GM19351 (cell line): Measurements from ENCODE around the gene GLYR1.

Experiments
- ATAC-seq: cut with Tn5 transposase; IDR thresholded peaks from one replicate; pipeline ENCODE4 v1.9.1; 2021; ENCODE audit warnings: mild to moderate bottlenecking, moderate library complexity; ENCODE audit not compliant: unreplicated experiment

Gene GLYR1

DNA sequence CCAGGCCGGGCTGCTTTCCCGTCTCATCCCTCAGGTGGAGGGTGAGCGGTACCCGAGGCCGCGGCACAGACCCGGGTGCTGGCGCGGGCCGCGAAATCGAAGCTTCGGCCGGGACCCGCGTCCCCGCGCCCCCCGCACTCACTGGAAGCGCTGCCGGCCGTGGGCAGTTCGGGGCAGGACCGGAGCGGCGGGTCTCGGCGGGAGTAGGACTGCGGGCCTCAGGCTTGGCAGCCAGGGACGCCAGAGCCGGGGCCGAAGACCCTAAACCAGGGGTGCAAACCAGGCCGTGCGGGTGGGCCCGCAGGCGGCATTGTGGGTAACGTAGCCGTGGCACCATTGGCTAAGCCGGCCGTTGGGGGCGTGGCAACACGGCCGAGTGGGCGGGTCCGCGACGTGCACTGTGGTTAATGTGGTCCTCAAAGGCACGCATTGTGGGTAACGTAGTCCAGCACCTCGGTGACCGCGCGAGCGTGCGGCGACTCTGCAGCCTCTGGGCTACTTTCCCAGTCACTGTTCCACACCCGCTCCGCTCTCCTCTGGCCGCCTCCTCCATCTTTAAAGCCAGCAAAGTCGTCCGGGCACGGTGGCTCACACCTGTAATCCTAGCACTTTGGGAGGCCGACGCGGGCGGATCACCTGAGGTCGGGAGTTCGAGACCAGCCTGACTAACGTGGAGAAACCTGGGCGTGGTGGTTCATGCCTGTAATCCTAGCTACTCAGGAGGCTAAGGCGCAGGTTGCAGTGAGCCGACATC, 80.0 kb downstream of the GLYR1 start, which contains the start of gene ZNF500:
TSS of gene ZNF500 (minus strand) at position 288 of the 754 bp plus-strand sequence. CDS start 1,184 bp downstream, outside the sequence.
- ATAC-seq: peak; percentile 83

GRCh38 chr16:4765511-4766474, 81.3 kb downstream of the GLYR1 start:
- no peak for ATAC-seq

GRCh38 chr16:4763791-4764190, 83.3 kb downstream of the GLYR1 start:
- ATAC-seq: no peak

- ATAC-seq: no peak
Observed at GRCh38 chr16:4762205-4762604, 84.9 kb downstream of the GLYR1 start.

GRCh38 chr16:4760221-4760910, 86.7 kb downstream of the GLYR1 start:
- ATAC-seq: no peak

- ATAC-seq: no peak
Observed at GRCh38 chr16:4755687-4756086, 91.4 kb downstream of the GLYR1 start.

DNA sequence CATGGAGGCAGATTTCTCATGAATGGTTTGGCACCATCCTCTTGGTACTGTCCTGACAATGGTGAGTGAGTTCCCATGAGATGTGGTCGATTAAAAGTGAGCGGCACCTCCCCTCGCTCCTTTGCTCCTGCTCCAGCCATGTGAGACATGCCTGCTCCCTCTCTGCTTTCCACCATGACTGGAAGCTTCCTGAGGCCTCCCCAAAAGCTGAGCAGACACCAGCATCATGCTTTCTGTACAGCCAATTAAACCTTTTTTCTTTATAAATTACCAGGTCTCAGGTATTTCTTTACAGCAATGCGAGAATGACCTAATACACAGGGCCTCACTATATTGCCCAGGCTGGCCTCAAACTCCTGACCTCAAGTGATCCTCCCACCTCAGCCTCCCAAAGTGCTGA, 92.2 kb downstream of the GLYR1 start:
- no peak for ATAC-seq

GRCh38 chr16:4753227-4753626, 93.9 kb downstream of the GLYR1 start:
- no peak for ATAC-seq
